WTC11 (cell line): Measurements from ENCODE around the gene KLHL22. TPM values are rescaled to one million over a fixed set of nuclear protein-coding genes. Genes with fewer than 3 reads are reported as not detected.
A peak's percentile ranks its signal among the peaks of the same experiment; 100 is the strongest.

Experiments used
- ATAC-seq: fragments of 200-7000 bp; cut with Tn5 transposase; 2 replicates; pipeline ENCODE4 v1.10.0; 2021; ENCODE audit warnings: mild to moderate bottlenecking, moderate library complexity
- CTCF ChIA-PET: fragments of 300-600 bp; sonication (Branson Sonifier 250); formaldehyde crosslinking; loops from one replicate; lab custom pipeline; 2021; ENCODE audit warnings: antibody characterized with exemption; lab: Charles Lee
- POLR2A ChIA-PET: fragments of 350-600 bp; sonication (Branson Sonifier 250); formaldehyde crosslinking; loops from one replicate; lab custom pipeline; 2021; ENCODE audit warnings: antibody characterized with exemption; lab: Charles Lee
- DNase-seq: peaks from one replicate; pipeline ENCODE4 v3.0.0; 2021; ENCODE audit warnings: low spot score
- H3K27ac Mint-ChIP-seq: 2 replicates; pipeline ENCODE4 v1.8.0; 2021; ENCODE audit warnings: mixed read lengths
- H3K27me3 Mint-ChIP-seq: 2 replicates; pipeline ENCODE4 v1.8.0; 2021; ENCODE audit warnings: low read depth, mild to moderate bottlenecking, moderate library complexity, mixed read lengths
- H3K36me3 Mint-ChIP-seq: 2 replicates; pipeline ENCODE4 v1.8.0; 2021; ENCODE audit warnings: mixed read lengths
- H3K4me1 Mint-ChIP-seq: 2 replicates; pipeline ENCODE4 v1.8.0; 2022; ENCODE audit warnings: mixed read lengths
- H3K4me3 Mint-ChIP-seq: 2 replicates; pipeline ENCODE4 v1.8.0; 2021; ENCODE audit warnings: mild to moderate bottlenecking, moderate library complexity, mixed read lengths
- H3K9me3 Mint-ChIP-seq: 2 replicates; pipeline ENCODE4 v1.8.0; 2021; ENCODE audit warnings: mixed read lengths
- ATF3 ChIP-seq: sonication (generic); formaldehyde crosslinking; conservative IDR thresholded peaks from 2 replicates; pipeline ENCODE4 v1.8.1; 2022; ENCODE audit warnings: mild to moderate bottlenecking, missing genetic modification reagents
- E2F1 ChIP-seq: sonication (generic); formaldehyde crosslinking; IDR thresholded peaks from 2 replicates; pipeline ENCODE4 v1.8.0; 2022; ENCODE audit warnings: mild to moderate bottlenecking, missing genetic modification reagents
- EMX1 ChIP-seq: fragments of 250-450 bp; sonication (Bioruptor Pico); IDR thresholded peaks from 2 replicates; pipeline ENCODE4 v1.8.0; 2021; ENCODE audit warnings: mild to moderate bottlenecking
- HMGA2 ChIP-seq: fragments of 250-450 bp; sonication (Bioruptor Pico); IDR thresholded peaks from 2 replicates; pipeline ENCODE4 v1.4.0; 2021; ENCODE audit warnings: mild to moderate bottlenecking, moderate library complexity
- HMGXB4 ChIP-seq: sonication (generic); formaldehyde crosslinking; IDR thresholded peaks from 2 replicates; pipeline ENCODE4 v1.8.1; 2023; ENCODE audit warnings: mild to moderate bottlenecking, moderate library complexity, missing genetic modification reagents
- JUN ChIP-seq: sonication (generic); formaldehyde crosslinking; IDR thresholded peaks from 2 replicates; pipeline ENCODE4 v1.8.0; 2023; ENCODE audit warnings: mild to moderate bottlenecking, missing genetic modification reagents
- MAX ChIP-seq: sonication (generic); formaldehyde crosslinking; IDR thresholded peaks from 2 replicates; pipeline ENCODE4 v1.8.0; 2022; ENCODE audit warnings: mild to moderate bottlenecking, missing genetic modification reagents
- MLX ChIP-seq: sonication (generic); formaldehyde crosslinking; IDR thresholded peaks from 2 replicates; pipeline ENCODE4 v1.8.1; 2023; ENCODE audit warnings: mild to moderate bottlenecking, missing genetic modification reagents, moderate library complexity
- NR1H2 ChIP-seq: sonication (generic); formaldehyde crosslinking; IDR thresholded peaks from 2 replicates; pipeline ENCODE4 v1.9.0; 2021; ENCODE audit warnings: mild to moderate bottlenecking, moderate library complexity, missing genetic modification reagents
- PRDM15 ChIP-seq: sonication (generic); formaldehyde crosslinking; IDR thresholded peaks from 2 replicates; pipeline ENCODE4 v1.8.0; 2022; ENCODE audit warnings: missing genetic modification reagents
- SMAD3 ChIP-seq: sonication (generic); formaldehyde crosslinking; IDR thresholded peaks from 2 replicates; pipeline ENCODE4 v1.8.0; 2022; ENCODE audit warnings: missing genetic modification reagents, mild to moderate bottlenecking, borderline replicate concordance
- TCF7 ChIP-seq: sonication (generic); formaldehyde crosslinking; IDR thresholded peaks from 2 replicates; pipeline ENCODE4 v1.8.0; 2022; ENCODE audit warnings: mild to moderate bottlenecking, low read depth, missing genetic modification reagents, moderate library complexity
- USF2 ChIP-seq: sonication (generic); formaldehyde crosslinking; IDR thresholded peaks from 2 replicates; pipeline ENCODE4 v1.8.1; 2023; ENCODE audit warnings: mild to moderate bottlenecking, missing genetic modification reagents, moderate library complexity
- ZBTB43 ChIP-seq: sonication (generic); formaldehyde crosslinking; IDR thresholded peaks from 2 replicates; pipeline ENCODE4 v1.8.1; 2023; ENCODE audit warnings: mild to moderate bottlenecking, missing genetic modification reagents
- ZNF138 ChIP-seq: sonication (generic); formaldehyde crosslinking; conservative IDR thresholded peaks from 2 replicates; pipeline ENCODE4 v1.8.1; 2022; ENCODE audit warnings: mild to moderate bottlenecking, moderate library complexity, missing genetic modification reagents
- ZNF425 ChIP-seq: fragments of 250-450 bp; sonication (Bioruptor Pico); conservative IDR thresholded peaks from 2 replicates; pipeline ENCODE4 v1.9.0; 2021; ENCODE audit warnings: mild to moderate bottlenecking
- ZNF671 ChIP-seq: fragments of 250-450 bp; sonication (Bioruptor Pico); IDR thresholded peaks from 2 replicates; pipeline ENCODE4 v1.8.0; 2021; ENCODE audit warnings: mild to moderate bottlenecking
- total RNA-seq: library from RNA; stranded (reverse); gene quantifications from 3 replicates; pipeline ENCODE4 v1.2.3, GENCODE V29; 2021

The KLHL22 gene
- total RNA-seq, 1 experiment from 2014 or later: 15.7 TPM

- POLR2A ChIA-PET: no interaction called here
- TF ChIP-seq E2F1 (CRISPR knock-in tag) (no peak), SMAD3 (CRISPR knock-in tag) (no peak)
- TF ChIP-seq, all 79 proteins: peak for 0
- Mint-ChIP-seq H3K27me3 (no peaks in the 10 kb centered on the region), H3K9me3 (no peaks in the 10 kb centered on the region), H3K36me3 (peaks cover 4% of the 10 kb centered on the region; the same call in 1 of the 2 replicates), H3K4me1 (peaks cover 37% of the 10 kb centered on the region), H3K27ac (no peak overlapping the region; the same call in 1 of the 2 replicates), H3K4me3 (no peak overlapping the region)
- no peak for ATAC-seq
- no peak for DNase-seq
- CTCF ChIA-PET: interaction anchor here (1.1 kb wide), 1 partner anchor 83 kb away, joined by 3 read pairs; no protein-coding TSS in a partner anchor
Measured at GRCh38 chr22:20511578-20512229, 16.1 kb upstream of the KLHL22 start.

GRCh38 chr22:20510811-20511577 lies 15.4 kb upstream of the KLHL22 start:
- POLR2A ChIA-PET: no interaction called here
- no peaks in the 10 kb centered on the region for H3K9me3 Mint-ChIP-seq
- ATAC-seq: no peak
- no peaks in the 10 kb centered on the region for H3K27me3 Mint-ChIP-seq
- H3K36me3 Mint-ChIP-seq: peaks cover 4% of the 10 kb centered on the region; the same call in 1 of the 2 replicates
- H3K4me1 Mint-ChIP-seq: peaks cover 37% of the 10 kb centered on the region
- H3K27ac Mint-ChIP-seq: peak overlapping the region; percentile 91; the same call in 1 of the 2 replicates
- no peak for DNase-seq
- no peak overlapping the region for H3K4me3 Mint-ChIP-seq
- CTCF ChIA-PET: interaction anchor here (1.0 kb wide), 1 partner anchor 53 kb away, joined by 3 read pairs; no protein-coding TSS in a partner anchor
- TF ChIP-seq E2F1 (CRISPR knock-in tag) (no peak), MLX (CRISPR knock-in tag) (no peak), ZNF671 (no peak), ZBTB43 (CRISPR knock-in tag) (no peak), ATF3 (no peak), MAX (CRISPR knock-in tag) (no peak), NR1H2 (CRISPR knock-in tag) (no peak), HMGXB4 (CRISPR knock-in tag) (no peak), EMX1 (no peak), HMGA2 (CRISPR knock-in tag) (no peak), ZNF425 (no peak), TCF7 (no peak), USF2 (CRISPR knock-in tag) (no peak), JUN (CRISPR knock-in tag) (no peak), ZNF138 (CRISPR knock-in tag) (no peak), PRDM15 (CRISPR knock-in tag) (no peak)
